Measurements from ENCODE around the gene CNOT1.

Gene CNOT1

DNA sequence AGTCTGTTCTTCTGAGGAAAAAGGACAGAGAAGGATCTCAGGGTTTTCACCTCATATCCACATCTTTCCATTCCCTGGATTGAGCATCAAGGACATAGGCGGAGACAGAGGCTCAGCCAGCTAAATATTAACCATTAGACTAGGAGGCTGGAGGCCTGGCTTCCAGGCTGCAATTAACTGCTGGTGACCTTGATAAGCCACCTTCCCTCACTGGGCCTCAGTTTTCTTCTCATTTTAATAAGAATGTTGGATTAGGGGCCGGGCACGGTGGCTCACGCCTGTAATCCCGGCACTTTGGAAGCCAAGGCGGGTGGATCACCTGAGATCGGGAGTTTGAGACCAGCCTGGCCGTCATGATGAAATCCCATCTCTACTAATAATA, 25.6 kb upstream of the CNOT1 start:
- no peak overlapping the region for H3K4me2 ChIP-seq
- no peaks in the 10 kb centered on the region for H4K20me1 ChIP-seq
- no peaks in the 10 kb centered on the region for H3K9me3 ChIP-seq
- TF ChIP-seq Cebpa-rat (IDR thresholded peaks at IDR 0.05), result no peak
- H3K4me3 ChIP-seq, result no peak overlapping the region
- H3K27me3 ChIP-seq, result no peaks in the 10 kb centered on the region
- no peak overlapping the region for H3K27ac ChIP-seq
- H3K9ac ChIP-seq, result no peak overlapping the region
- peaks cover 12% of the 10 kb centered on the region for H3K4me1 ChIP-seq
- no peaks in the 10 kb centered on the region for H3K36me3 ChIP-seq

DNA sequence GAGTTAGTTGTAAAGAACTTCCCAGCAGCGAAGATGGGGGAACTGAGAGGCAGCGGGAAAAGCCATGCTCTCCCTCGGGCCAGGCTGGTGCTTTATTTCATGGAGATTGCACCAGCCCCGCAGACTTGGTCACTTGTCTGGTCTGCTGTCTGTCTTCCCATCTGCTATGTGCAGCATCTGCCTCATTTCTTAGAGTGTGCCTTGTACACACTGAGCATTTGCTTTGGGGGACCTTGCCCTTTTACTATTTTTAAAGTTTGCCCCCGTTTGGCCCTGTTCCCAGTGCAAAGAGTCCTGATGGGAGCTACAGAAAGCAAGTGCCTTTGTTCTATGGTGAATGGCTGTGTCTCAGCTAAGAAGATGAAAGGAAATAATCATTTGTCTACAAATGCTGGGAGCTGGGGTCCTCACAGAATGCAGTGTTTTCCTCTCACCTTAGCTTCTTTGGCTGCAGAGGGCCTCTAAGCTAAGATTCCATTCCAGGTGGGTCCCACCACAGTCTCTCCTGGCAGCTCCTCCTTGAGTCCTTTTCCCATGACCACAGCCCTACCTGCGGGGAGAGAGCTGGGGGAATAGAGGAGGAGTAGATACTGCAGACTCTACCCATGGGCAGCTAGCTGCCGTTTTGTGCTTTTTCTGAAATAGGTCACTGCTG, 25.1 kb upstream of the CNOT1 start:
- H3K9me3 ChIP-seq, result no peaks in the 10 kb centered on the region
- no peaks in the 10 kb centered on the region for H3K36me3 ChIP-seq
- H3K27ac ChIP-seq, result no peak overlapping the region
- H3K9ac ChIP-seq, result no peak overlapping the region
- H3K27me3 ChIP-seq, result no peaks in the 10 kb centered on the region
- H4K20me1 ChIP-seq, result no peaks in the 10 kb centered on the region
- H3K4me3 ChIP-seq, result no peak overlapping the region
- peaks cover 12% of the 10 kb centered on the region for H3K4me1 ChIP-seq
- no peak overlapping the region for H3K4me2 ChIP-seq
- no peak for TF ChIP-seq Cebpa-rat (IDR thresholded peaks at IDR 0.05)

GRCh38 chr16:58652741-58653140, 23.1 kb upstream of the CNOT1 start:
- no peaks in the 10 kb centered on the region for H4K20me1 ChIP-seq
- H3K27me3 ChIP-seq, result no peaks in the 10 kb centered on the region
- no peak overlapping the region for H3K4me3 ChIP-seq
- H3K4me1 ChIP-seq, result peaks cover 12% of the 10 kb centered on the region
- no peak overlapping the region for H3K27ac ChIP-seq
- H3K36me3 ChIP-seq, result no peaks in the 10 kb centered on the region
- H3K9me3 ChIP-seq, result no peaks in the 10 kb centered on the region
- no peak overlapping the region for H3K9ac ChIP-seq
- no peak overlapping the region for H3K4me2 ChIP-seq
- no peak for TF ChIP-seq Cebpa-rat (IDR thresholded peaks at IDR 0.05)

DNA sequence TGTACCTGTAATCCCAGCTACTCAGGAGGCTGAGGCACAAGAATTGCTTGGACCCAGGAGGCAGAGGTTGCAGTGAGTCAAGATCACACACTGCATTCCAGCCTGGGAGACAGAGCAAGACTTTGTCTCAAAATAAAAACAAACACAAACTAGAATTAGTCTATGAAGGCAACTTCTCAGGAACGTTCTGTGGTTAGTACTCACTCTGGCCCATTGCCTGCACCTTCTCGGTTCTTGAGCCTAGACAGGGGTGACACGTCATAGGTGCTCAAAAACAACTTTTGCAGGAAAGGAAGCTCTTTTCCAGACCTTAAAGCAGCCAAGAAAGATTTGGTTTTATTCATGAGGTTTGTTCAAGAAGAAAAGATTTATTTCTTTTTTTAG, 22.3 kb upstream of the CNOT1 start:
- Histone ChIP-seq H3K4me3 (no peak overlapping the region), H3K27me3 (no peaks in the 10 kb centered on the region), H3K36me3 (no peaks in the 10 kb centered on the region), H3K4me2 (0 out of 2 replicates have a peak overlapping the region, but pooled peaks have one; percentile 13), H3K4me1 (peaks cover 12% of the 10 kb centered on the region), H3K9ac (no peak overlapping the region), H4K20me1 (no peaks in the 10 kb centered on the region), H3K9me3 (no peaks in the 10 kb centered on the region), H3K27ac (no peak overlapping the region)
- no peak for TF ChIP-seq Cebpa-rat (IDR thresholded peaks at IDR 0.05)

- TF ChIP-seq Cebpa-rat (IDR thresholded peaks at IDR 0.05), result no peak
These were observed 20.1 kb upstream of the CNOT1 start for GRCh38 chr16:58649707-58650106.

GRCh38 chr16:58647107-58647506, 17.5 kb upstream of the CNOT1 start:
- no peak overlapping the region for H3K9ac ChIP-seq
- H3K4me2 ChIP-seq, result no peak overlapping the region
- no peaks in the 10 kb centered on the region for H3K9me3 ChIP-seq
- H3K4me3 ChIP-seq, result no peak overlapping the region
- peaks cover 12% of the 10 kb centered on the region for H3K4me1 ChIP-seq
- H3K27me3 ChIP-seq, result no peaks in the 10 kb centered on the region
- TF ChIP-seq Cebpa-rat (IDR thresholded peaks at IDR 0.05), result no peak
- no peaks in the 10 kb centered on the region for H4K20me1 ChIP-seq
- no peak overlapping the region for H3K27ac ChIP-seq
- H3K36me3 ChIP-seq, result no peaks in the 10 kb centered on the region

More at GRCh38 chr16:58649707-58650106, 20.1 kb upstream of the CNOT1 start:
- no peak overlapping the region for H3K9ac ChIP-seq
- peaks cover 12% of the 10 kb centered on the region for H3K4me1 ChIP-seq
- H3K27ac ChIP-seq, result no peak overlapping the region
- no peaks in the 10 kb centered on the region for H3K9me3 ChIP-seq
- no peak overlapping the region for H3K4me2 ChIP-seq
- H4K20me1 ChIP-seq, result no peaks in the 10 kb centered on the region
- H3K4me3 ChIP-seq, result no peak overlapping the region
- H3K36me3 ChIP-seq, result no peaks in the 10 kb centered on the region
- no peaks in the 10 kb centered on the region for H3K27me3 ChIP-seq

DNA sequence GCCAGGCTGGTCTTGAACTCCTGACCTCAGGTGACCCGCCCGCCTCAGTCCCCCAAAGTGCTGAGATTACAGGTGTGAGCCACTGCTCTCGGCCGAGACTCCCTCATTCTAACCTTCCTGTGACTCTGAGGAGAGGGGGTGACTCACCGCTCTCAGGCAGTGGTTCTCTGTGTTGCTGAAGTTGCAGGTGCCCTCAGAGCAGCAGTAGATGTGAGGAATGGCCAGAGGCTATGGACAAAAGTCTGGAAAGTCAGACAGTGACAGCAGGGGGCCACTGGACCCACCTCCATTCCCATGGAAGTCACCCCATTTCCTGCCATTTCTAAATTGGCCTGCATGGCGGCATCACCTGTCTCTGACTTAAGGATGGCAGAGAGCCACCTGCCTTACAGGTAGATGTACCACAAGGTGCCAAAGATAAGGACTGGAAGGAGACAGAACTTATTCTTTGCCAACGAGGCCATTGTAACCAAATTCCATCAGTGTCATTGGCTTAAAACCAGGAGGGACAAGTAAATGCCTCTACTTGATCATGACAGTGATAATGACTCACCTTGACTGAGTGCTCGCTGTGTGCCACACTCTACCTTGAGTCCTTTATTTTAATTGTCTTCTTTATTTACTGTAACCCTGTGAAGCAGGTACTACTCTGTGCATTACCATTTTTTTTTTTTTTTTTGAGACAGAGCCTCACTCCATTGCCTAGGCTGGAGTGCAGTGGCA, 15.3 kb upstream of the CNOT1 start:
- Histone ChIP-seq H3K4me2 (no peak overlapping the region), H3K27ac (no peak overlapping the region), H3K9ac (no peak overlapping the region), H4K20me1 (no peaks in the 10 kb centered on the region), H3K27me3 (no peaks in the 10 kb centered on the region), H3K36me3 (no peaks in the 10 kb centered on the region), H3K4me3 (no peak overlapping the region), H3K4me1 (no peaks in the 10 kb centered on the region), H3K9me3 (no peaks in the 10 kb centered on the region)
- TF ChIP-seq Cebpa-rat (IDR thresholded peaks at IDR 0.05), result no peak

DNA sequence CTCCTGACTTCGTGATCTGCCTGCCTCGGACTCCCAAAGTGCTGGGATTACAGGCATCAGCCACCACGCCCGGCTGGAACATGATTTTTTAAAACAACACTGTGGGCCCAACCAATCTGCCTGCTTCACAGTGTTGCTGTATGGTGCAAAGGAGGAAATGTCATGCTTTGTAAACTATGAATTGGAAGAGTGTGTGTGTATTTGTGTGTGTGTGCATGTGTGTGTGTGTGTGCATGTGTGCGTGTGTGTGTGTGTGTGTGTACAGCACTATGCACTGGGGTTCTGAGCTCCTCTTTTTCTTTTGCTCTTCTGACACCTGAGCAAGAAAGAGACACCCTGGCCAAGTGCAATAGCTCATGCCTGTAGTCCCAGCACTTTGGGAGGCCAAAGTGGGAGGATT, 14.5 kb upstream of the CNOT1 start:
- no peak for TF ChIP-seq Cebpa-rat (IDR thresholded peaks at IDR 0.05)
- H3K9me3 ChIP-seq, result no peaks in the 10 kb centered on the region
- no peak overlapping the region for H3K4me2 ChIP-seq
- no peaks in the 10 kb centered on the region for H3K36me3 ChIP-seq
- no peaks in the 10 kb centered on the region for H3K27me3 ChIP-seq
- no peak overlapping the region for H3K9ac ChIP-seq
- H3K27ac ChIP-seq, result no peak overlapping the region
- H4K20me1 ChIP-seq, result no peaks in the 10 kb centered on the region
- no peaks in the 10 kb centered on the region for H3K4me1 ChIP-seq
- H3K4me3 ChIP-seq, result no peak overlapping the region

DNA sequence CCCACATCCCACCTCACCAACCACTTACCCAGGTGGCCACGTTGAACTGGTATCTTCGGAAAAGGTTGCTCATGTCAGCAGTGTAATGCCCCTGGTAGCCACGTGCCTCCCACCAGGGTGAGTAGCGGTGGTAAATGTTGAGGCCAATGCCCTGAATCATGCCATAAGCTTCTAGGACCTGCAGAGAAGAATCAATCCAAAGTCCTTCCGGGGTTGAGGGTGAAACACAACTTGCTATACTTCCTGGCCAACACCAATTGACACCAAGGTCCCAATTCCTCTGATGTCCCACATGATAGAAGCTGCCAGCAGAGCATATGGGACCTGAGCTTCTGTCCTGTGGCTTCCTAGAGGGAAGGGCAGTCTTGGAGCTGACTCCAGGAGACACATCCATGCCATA, 11.3 kb upstream of the CNOT1 start:
- no peaks in the 10 kb centered on the region for H3K27me3 ChIP-seq
- no peak overlapping the region for H3K27ac ChIP-seq
- H3K4me2 ChIP-seq, result no peak overlapping the region
- TF ChIP-seq Cebpa-rat (IDR thresholded peaks at IDR 0.05), result no peak
- H3K36me3 ChIP-seq, result no peaks in the 10 kb centered on the region
- H3K4me3 ChIP-seq, result no peak overlapping the region
- H4K20me1 ChIP-seq, result no peaks in the 10 kb centered on the region
- H3K4me1 ChIP-seq, result no peaks in the 10 kb centered on the region
- no peak overlapping the region for H3K9ac ChIP-seq
- H3K9me3 ChIP-seq, result no peaks in the 10 kb centered on the region

DNA sequence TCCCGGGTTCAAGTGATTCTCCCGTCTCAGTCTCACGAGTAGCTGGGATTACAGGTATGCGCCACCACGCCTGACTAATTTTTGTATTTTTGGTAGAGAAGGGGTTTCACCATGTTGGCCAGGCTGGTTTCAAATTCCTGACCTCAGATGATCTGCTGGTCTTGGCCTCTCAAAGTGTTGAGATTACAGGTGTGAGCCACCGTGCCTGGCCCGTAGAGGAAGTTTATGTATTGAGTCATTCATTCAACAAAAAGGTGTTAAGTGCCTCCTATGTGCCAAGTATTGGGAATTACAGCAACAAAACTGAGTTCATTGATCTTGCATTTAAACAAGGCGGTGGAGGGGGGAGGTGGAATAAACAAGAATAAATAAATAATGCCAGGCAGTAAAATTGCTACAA, 10.2 kb upstream of the CNOT1 start:
- no peaks in the 10 kb centered on the region for H4K20me1 ChIP-seq
- H3K4me1 ChIP-seq, result no peaks in the 10 kb centered on the region
- H3K9ac ChIP-seq, result no peak overlapping the region
- H3K4me2 ChIP-seq, result no peak overlapping the region
- H3K9me3 ChIP-seq, result no peaks in the 10 kb centered on the region
- no peak overlapping the region for H3K27ac ChIP-seq
- H3K4me3 ChIP-seq, result no peak overlapping the region
- no peaks in the 10 kb centered on the region for H3K27me3 ChIP-seq
- no peak for TF ChIP-seq Cebpa-rat (IDR thresholded peaks at IDR 0.05)
- no peaks in the 10 kb centered on the region for H3K36me3 ChIP-seq
